ENCODE data around the gene KCNA2. TPM values are rescaled to one million over a fixed set of nuclear protein-coding genes. Genes with fewer than 3 reads are reported as not detected.

Gene KCNA2
- total RNA-seq, 4 donors from 2014 or later: 1.7 to 4.3 (median 2.7) TPM

GRCh38 chr1:110576441-110576840, 29.7 kb downstream of the KCNA2 start:
- Histone ChIP-seq H3K4me3 (no peak overlapping the region), H3K27ac (replicated peaks in 1 of 4) (no peak overlapping the region), H3K36me3 (no peaks in the 10 kb centered on the region), H3K27me3 (peaks cover 0 to 3% (median 0%) of the 10 kb centered on the region in 4 donors), H3K9me3 (no peaks in the 10 kb centered on the region), H3K4me1 (peaks cover 0 to 16% (median 10%) of the 10 kb centered on the region in 4 donors)
- TF ChIP-seq EP300 (IDR thresholded peaks at IDR 0.05): no peak
- TF ChIP-seq POLR2A (IDR thresholded peaks at IDR 0.05; ENCODE audit: low read depth): no peak
- TF ChIP-seq POLR2AphosphoS5 (IDR thresholded peaks at IDR 0.05): no peak
- TF ChIP-seq CTCF (IDR thresholded peaks at IDR 0.05): no peak
- intact Hi-C loops (cut with DNase I): no loop called here
- no peak for DNase-seq (ENCODE audit: extremely low spot score)

- intact Hi-C loops (cut with DNase I): no loop called here
- no peak for DNase-seq (ENCODE audit: extremely low spot score)
- no peak overlapping the region for H3K27ac ChIP-seq (replicated peaks in 1 of 4)
- TF ChIP-seq POLR2A (IDR thresholded peaks at IDR 0.05; ENCODE audit: low read depth) (no peak), CTCF (IDR thresholded peaks at IDR 0.05) (no peak), EP300 (IDR thresholded peaks at IDR 0.05) (no peak), POLR2AphosphoS5 (IDR thresholded peaks at IDR 0.05) (no peak)
- H3K27me3 ChIP-seq: peaks cover 0 to 21% (median 4%) of the 10 kb centered on the region in 4 donors
- no peaks in the 10 kb centered on the region for H3K9me3 ChIP-seq
- H3K36me3 ChIP-seq: no peaks in the 10 kb centered on the region
- H3K4me3 ChIP-seq: no peak overlapping the region
- no peaks in the 10 kb centered on the region for H3K4me1 ChIP-seq
- 96% methylated on average over 1 of the region's 1 CpG for WGBS
Measured at GRCh38 chr1:110573314-110573713, 32.8 kb downstream of the KCNA2 start.

- WGBS: 87% methylated on average over 3 of the region's 3 CpGs
- H3K9me3 ChIP-seq: no peaks in the 10 kb centered on the region
- no peaks in the 10 kb centered on the region for H3K4me1 ChIP-seq
- no peak for DNase-seq (ENCODE audit: extremely low spot score)
- no peaks in the 10 kb centered on the region for H3K36me3 ChIP-seq
- H3K27me3 ChIP-seq: peaks cover 0 to 21% (median 4%) of the 10 kb centered on the region in 4 donors
- H3K4me3 ChIP-seq: no peak overlapping the region
- intact Hi-C loops (cut with DNase I): no loop called here
- no peak overlapping the region for H3K27ac ChIP-seq (replicated peaks in 1 of 4)
- TF ChIP-seq CTCF (IDR thresholded peaks at IDR 0.05): no peak
- no peak for TF ChIP-seq POLR2AphosphoS5 (IDR thresholded peaks at IDR 0.05)
- TF ChIP-seq EP300 (IDR thresholded peaks at IDR 0.05): no peak
- no peak for TF ChIP-seq POLR2A (IDR thresholded peaks at IDR 0.05; ENCODE audit: low read depth)
Measured at GRCh38 chr1:110572751-110573150, 33.4 kb downstream of the KCNA2 start.

- H3K36me3 ChIP-seq: no peaks in the 10 kb centered on the region
- H3K9me3 ChIP-seq: no peaks in the 10 kb centered on the region
- TF ChIP-seq POLR2A (IDR thresholded peaks at IDR 0.05; ENCODE audit: low read depth): no peak
- no peak for TF ChIP-seq EP300 (IDR thresholded peaks at IDR 0.05)
- no peak for TF ChIP-seq POLR2AphosphoS5 (IDR thresholded peaks at IDR 0.05)
- no peaks in the 10 kb centered on the region for H3K4me1 ChIP-seq
- WGBS: 66% methylated on average over 4 of the region's 4 CpGs
- H3K27me3 ChIP-seq: peaks cover 0 to 26% (median 4%) of the 10 kb centered on the region in 4 donors
- DNase-seq (ENCODE audit: extremely low spot score): no peak
- H3K4me3 ChIP-seq: no peak overlapping the region
- H3K27ac ChIP-seq (replicated peaks in 1 of 4): no peak overlapping the region
- intact Hi-C loops (cut with DNase I): no loop called here
Measured at GRCh38 chr1:110570901-110571300, 35.3 kb downstream of the KCNA2 start.

DNA sequence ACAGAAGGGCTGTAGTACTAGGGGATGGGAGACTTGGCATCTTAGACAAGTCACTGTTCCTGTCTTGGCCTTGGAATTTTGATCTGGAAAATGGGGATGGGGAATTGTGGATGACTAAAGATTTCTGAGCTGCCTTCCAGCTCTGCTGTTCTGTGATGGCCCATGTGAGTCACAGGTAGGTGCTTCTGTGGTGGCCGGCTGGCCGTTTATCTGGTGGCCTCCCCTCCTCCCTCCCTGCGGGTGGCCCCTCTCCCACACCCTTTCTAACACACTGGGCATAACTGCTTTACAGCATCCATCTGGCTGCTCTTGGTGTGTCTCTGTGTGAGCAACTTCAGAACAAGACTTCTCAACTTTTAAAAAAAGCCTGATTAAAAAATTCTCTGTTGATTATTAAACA, 35.9 kb downstream of the KCNA2 start:
- WGBS: 40% methylated on average over 3 of the region's 3 CpGs
- no peak overlapping the region for H3K27ac ChIP-seq (replicated peaks in 1 of 4)
- no peaks in the 10 kb centered on the region for H3K9me3 ChIP-seq
- intact Hi-C loops (cut with DNase I): no loop called here
- no peak overlapping the region for H3K4me3 ChIP-seq
- DNase-seq (ENCODE audit: extremely low spot score): no peak
- no peaks in the 10 kb centered on the region for H3K36me3 ChIP-seq
- no peaks in the 10 kb centered on the region for H3K4me1 ChIP-seq
- peaks cover 0 to 29% (median 4%) of the 10 kb centered on the region in 4 donors for H3K27me3 ChIP-seq
- TF ChIP-seq EP300 (IDR thresholded peaks at IDR 0.05): no peak
- no peak for TF ChIP-seq CTCF (IDR thresholded peaks at IDR 0.05)
- TF ChIP-seq POLR2AphosphoS5 (IDR thresholded peaks at IDR 0.05): no peak
- TF ChIP-seq POLR2A (IDR thresholded peaks at IDR 0.05; ENCODE audit: low read depth): no peak

All from esophagus muscularis mucosa (tissue), 4 donors.